DND-41 (cell line): ENCODE data around the gene CHERP.

Experiments
- CTCF ChIP-seq: IDR thresholded peaks from 2 replicates; pipeline ENCODE4 v1.5.1; 2012; ENCODE audit warnings: borderline replicate concordance, low read length, moderate library complexity, mild to moderate bottlenecking; ENCODE audit not compliant: poor library complexity, severe bottlenecking; ENCODE audit errors: extremely low read depth
- EZH2 ChIP-seq: IDR thresholded peaks from 3 replicates; pipeline ENCODE4 v1.6.1; 2012; ENCODE audit warnings: borderline replicate concordance, low read depth, mild to moderate bottlenecking, moderate library complexity, low read length, inconsistent platforms; ENCODE audit not compliant: severe bottlenecking

- no peak for TF ChIP-seq EZH2
- TF ChIP-seq CTCF = no peak
Measured at GRCh38 chr19:16521715-16522289, 20.4 kb downstream of the CHERP start.
